GM12873 (cell line): ENCODE results near the gene NTMT1.

ENCODE experiments used
- TF ChIP-seq, protein P1 (sequence below): IDR thresholded peaks from 2 replicates; pipeline ENCODE4 v1.5.1; 2012; ENCODE audit warnings: low read depth, mild to moderate bottlenecking, moderate library complexity, low read length, control low read depth; ENCODE audit not compliant: insufficient read depth; ENCODE audit errors: missing control alignments

NTMT1 gene

DNA sequence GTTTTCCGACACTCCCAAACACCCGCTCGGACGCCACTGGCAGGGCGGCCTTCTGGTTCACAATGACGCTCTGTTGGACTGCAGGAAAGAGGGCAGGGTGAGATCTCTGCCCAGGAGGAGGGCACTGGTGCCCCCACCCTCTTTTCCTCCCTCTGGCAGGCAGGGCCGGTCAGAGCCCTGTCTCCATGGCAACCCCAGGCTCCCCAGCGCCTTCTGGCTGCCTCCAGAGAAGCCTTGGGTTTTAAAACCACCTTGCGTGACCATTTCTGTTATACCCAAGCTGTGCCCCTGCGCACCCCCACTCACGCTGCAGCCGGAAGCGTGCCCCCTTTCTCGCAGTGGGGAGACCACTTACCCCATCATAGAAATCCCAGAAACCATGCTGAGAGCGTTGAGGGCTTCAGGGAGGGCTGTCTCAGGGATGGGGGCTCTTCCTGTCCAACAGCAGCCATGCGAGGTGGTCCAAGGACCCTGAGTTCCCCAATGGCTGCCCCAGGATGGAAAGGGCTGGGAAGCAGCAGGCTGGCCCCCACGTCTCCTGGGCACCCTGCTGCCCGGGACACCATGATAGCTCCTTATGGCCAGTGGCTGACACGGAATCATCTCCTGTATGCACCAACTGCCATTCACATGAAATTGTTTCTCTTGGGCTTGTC is 12.3 kb upstream of the NTMT1 start:
- TF ChIP-seq, protein P1, sequence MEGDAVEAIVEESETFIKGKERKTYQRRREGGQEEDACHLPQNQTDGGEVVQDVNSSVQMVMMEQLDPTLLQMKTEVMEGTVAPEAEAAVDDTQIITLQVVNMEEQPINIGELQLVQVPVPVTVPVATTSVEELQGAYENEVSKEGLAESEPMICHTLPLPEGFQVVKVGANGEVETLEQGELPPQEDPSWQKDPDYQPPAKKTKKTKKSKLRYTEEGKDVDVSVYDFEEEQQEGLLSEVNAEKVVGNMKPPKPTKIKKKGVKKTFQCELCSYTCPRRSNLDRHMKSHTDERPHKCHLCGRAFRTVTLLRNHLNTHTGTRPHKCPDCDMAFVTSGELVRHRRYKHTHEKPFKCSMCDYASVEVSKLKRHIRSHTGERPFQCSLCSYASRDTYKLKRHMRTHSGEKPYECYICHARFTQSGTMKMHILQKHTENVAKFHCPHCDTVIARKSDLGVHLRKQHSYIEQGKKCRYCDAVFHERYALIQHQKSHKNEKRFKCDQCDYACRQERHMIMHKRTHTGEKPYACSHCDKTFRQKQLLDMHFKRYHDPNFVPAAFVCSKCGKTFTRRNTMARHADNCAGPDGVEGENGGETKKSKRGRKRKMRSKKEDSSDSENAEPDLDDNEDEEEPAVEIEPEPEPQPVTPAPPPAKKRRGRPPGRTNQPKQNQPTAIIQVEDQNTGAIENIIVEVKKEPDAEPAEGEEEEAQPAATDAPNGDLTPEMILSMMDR, result no peak

DNA sequence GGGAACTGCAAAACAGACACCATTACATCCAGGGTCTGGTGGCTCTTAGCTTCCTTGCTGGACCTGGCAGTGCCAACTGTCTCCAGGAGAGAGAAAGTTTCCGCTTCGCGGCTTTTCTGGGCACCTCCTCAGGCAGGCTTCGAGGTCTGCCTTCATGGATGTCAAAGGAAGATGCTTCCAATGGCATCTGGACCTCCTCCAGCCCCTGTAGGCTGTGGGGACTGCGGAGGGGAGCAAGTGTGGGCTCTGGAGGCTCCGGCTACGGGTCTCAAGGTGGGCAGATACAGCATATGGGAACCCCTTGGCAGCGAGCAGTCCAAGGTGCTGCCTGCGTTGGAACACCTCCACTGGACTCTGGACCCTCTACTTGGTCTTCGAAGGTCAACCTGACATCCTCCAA is 11.0 kb upstream of the NTMT1 start:
- TF ChIP-seq, protein P1, result no peak

DNA sequence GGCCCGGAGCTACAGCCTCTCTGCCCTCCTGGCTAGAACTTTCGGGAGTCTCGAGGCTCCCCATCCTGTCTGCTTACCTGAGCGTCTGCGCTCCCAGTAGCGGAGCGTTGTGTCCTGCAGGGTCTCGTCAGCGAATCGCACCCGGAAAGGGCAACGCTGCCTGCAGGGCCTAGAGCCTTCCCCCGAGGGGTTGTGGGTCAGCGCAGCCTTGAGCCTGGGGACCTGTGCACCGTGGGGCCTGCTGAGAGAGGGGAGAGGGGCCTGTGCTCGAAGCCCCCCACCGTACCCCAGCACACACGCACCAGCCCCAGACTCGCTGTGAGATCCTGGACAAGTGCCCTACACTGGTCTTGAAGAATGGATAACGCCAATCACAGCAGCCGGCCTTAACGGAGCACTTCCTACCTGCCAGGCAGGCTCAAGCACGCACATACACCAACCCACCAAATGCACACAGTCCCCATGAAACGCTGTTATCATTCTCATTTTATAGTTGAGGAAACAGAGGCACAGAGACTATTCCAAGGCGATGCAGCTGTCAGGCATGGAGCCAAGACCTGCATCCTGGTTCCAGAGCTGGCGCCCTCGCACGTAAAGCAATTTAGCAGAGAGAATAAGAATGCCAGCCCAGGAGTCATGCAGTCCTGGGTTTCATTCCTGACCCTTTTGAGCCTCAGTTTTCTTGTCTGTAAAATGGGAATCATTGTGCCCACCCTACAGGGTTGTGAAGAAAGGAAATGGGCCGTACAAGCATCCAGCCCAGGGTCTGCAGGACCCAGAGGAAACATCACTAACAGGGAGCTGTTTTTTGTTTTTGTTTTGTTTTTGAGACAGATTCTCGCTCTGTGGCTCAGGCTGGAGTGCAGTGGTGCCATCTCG is 10.3 kb upstream of the NTMT1 start:
- TF ChIP-seq, protein P1, result no peak

DNA sequence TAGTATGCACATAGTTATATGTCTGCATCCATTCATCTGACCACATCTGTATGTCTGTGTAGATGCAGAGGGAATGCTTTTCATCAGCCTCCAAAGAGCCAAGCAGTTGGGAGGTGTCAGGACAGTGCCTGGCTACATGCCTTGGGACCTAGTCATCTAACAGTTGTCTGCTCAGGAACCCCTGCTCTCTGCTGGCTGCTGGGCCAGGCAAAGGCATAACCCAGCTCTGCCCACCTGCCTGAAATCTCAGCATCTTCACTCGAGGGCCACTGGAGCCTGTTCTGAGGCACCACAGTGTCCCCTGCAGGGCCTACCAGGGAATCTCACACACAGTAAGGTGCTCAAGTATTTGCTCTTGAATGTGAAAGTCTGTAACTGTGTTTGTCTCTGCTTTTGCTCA is 8.8 kb upstream of the NTMT1 start:
- TF ChIP-seq, protein P1, result peak; percentile 68

DNA sequence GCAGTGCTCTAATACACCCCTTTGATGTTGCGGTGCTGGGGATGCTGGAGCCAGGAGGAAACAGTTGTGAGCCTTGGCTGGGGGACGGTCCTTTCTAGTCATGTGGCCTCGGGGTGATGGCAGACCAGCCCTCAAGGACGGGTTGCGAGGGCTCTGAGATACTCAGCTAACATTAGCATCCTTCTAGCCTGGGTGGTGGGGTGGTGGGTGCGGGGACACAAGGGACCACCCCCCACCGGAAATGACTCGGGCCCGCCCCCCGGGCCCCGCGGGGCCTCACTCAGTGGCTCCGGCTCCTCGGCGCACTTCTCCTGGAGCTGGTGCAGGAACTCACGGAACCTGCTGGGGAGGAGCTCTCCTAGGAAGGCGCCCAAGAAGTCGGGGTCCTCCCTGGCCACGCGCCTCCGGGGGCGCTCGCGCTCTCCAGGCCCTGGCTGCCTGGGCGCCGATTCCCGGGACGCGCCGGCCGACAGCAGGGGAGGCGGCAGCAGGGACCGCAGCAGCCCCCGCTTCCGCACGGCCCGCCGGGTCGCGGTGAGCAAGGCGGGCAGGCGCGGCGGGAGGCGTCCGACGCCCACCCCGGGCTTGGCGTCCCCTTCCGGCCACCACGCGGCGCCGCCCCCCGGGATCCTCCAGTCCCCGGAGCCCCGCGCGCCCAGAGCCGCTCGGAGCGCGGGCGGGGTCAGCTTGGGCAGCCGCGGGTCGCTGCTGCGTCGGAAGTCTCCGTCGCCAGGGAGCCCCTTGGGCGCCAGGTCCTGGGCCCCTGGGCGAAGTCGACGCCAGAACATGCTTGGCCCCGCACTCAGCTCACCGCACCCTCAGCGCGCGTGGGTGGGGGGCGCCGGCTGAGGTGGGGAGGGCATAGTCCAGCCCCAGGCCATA is 5.9 kb upstream of the NTMT1 start:
- TF ChIP-seq, protein P1, result no peak

DNA sequence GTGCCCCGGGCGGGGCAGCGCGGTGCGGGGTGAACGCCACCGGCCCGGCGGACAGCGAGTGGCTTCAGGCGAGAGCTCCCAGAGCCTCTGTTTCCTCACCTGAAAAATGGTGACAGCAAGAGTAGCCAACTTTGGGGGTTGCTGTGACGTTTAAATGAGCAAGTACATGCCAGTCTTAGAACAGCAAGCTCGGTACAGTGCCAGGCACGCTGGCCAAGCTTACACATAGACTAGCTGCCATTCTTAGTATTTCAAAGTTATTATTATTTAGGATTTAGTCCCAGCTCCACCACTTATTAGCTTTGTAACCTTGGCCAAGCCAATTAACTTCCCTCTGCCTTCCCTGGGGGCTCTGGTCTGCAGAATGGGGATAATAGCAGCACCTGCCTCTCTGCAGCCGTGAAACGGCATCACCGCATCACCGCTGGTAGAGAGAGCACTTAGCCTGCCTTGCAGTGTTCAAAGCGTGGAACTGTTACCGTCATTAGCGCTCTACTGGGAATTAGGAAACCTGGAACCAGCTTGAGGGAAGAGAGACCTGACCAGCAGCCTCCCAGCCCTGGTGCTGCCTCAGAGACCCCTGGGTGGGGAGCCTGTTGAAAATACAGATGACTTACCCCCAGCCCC is 5.2 kb upstream of the NTMT1 start, which contains the start of gene C9orf50:
TSS of gene C9orf50 (minus strand) at position 433 of the 627 bp plus-strand sequence. CDS start 527 bp downstream, outside the sequence.
- TF ChIP-seq, protein P1, result no peak
